ENCODE measurements around the gene OLAH.
A peak's percentile ranks its signal among the peaks of the same experiment; 100 is the strongest.

Gene OLAH

GRCh38 chr10:15038416-15038815 lies 5.3 kb upstream of the OLAH start:
- no peak overlapping the region for H3K4me2 ChIP-seq (ENCODE audit: low read length)
- no peak overlapping the region for H3K18ac ChIP-seq (ENCODE audit: low read length)
- DNase-seq = no peak
- no peak overlapping the region for H2AK5ac ChIP-seq (ENCODE audit: low read length)
- no CpG with 5 or more reads among the region's 10 CpGs for WGBS (ENCODE audit: extremely low coverage, insufficient coverage, low lambda C conversion rate)
- no peak overlapping the region for H4K8ac ChIP-seq (ENCODE audit: low read depth, low read length)
- H2BK15ac ChIP-seq (replicated peaks; ENCODE audit: low read depth) = no peak overlapping the region
- no peak overlapping the region for H3K9ac ChIP-seq (ENCODE audit: low read length)
- H3K79me2 ChIP-seq (ENCODE audit: control insufficient read depth, insufficient read depth, low read length) = no peaks in the 10 kb centered on the region
- H3K56ac ChIP-seq (ENCODE audit: low read length) = no peak overlapping the region
- H3K4me3 ChIP-seq (ENCODE audit: low read length) = no peak overlapping the region
- no peaks in the 10 kb centered on the region for H3K27me3 ChIP-seq (ENCODE audit: insufficient read depth, low read length, poor library complexity)
- H3K4me1 ChIP-seq (ENCODE audit: control insufficient read depth, low read depth, low read length) = no peaks in the 10 kb centered on the region
- H2BK5ac ChIP-seq (ENCODE audit: low read length) = no peak overlapping the region
- no peak overlapping the region for H3K4ac ChIP-seq (ENCODE audit: low read depth, low read length)
- no peak overlapping the region for H3K23ac ChIP-seq (ENCODE audit: low read length)
- no peak overlapping the region for H2BK120ac ChIP-seq (ENCODE audit: low read depth, low read length)
- H3K79me1 ChIP-seq (ENCODE audit: low read length) = no peaks in the 10 kb centered on the region
- H4K5ac ChIP-seq (ENCODE audit: low read length) = no peak overlapping the region
- H3K27ac ChIP-seq (ENCODE audit: low read depth, low read length) = no peak overlapping the region
- no peaks in the 10 kb centered on the region for H3K36me3 ChIP-seq (ENCODE audit: control insufficient read depth, insufficient read depth, low read length)

GRCh38 chr10:15045380-15045779 lies 1.6 kb downstream of the OLAH start:
- Histone ChIP-seq H2BK15ac (replicated peaks; ENCODE audit: low read depth) (no peak overlapping the region), H3K27me3 (ENCODE audit: insufficient read depth, low read length, poor library complexity) (no peaks in the 10 kb centered on the region), H3K4ac (ENCODE audit: low read depth, low read length) (no peak overlapping the region), H4K8ac (ENCODE audit: low read depth, low read length) (no peak overlapping the region), H3K4me3 (ENCODE audit: low read length) (no peak overlapping the region), H2AK5ac (ENCODE audit: low read length) (no peak overlapping the region), H3K36me3 (ENCODE audit: control insufficient read depth, insufficient read depth, low read length) (no peaks in the 10 kb centered on the region), H3K4me1 (ENCODE audit: control insufficient read depth, low read depth, low read length) (no peaks in the 10 kb centered on the region), H3K79me2 (ENCODE audit: control insufficient read depth, insufficient read depth, low read length) (no peaks in the 10 kb centered on the region), H3K79me1 (ENCODE audit: low read length) (no peaks in the 10 kb centered on the region), H3K18ac (ENCODE audit: low read length) (no peak overlapping the region), H3K56ac (ENCODE audit: low read length) (no peak overlapping the region), H4K5ac (ENCODE audit: low read length) (no peak overlapping the region), H3K9ac (ENCODE audit: low read length) (no peak overlapping the region), H3K4me2 (ENCODE audit: low read length) (no peak overlapping the region), H3K27ac (ENCODE audit: low read depth, low read length) (no peak overlapping the region), H2BK120ac (ENCODE audit: low read depth, low read length) (no peak overlapping the region), H2BK5ac (ENCODE audit: low read length) (no peak overlapping the region), H3K23ac (ENCODE audit: low read length) (no peak overlapping the region)
- no peak for DNase-seq
- no CpG with 5 or more reads among the region's 1 CpG for WGBS (ENCODE audit: extremely low coverage, insufficient coverage, low lambda C conversion rate)

GRCh38 chr10:15046626-15047025 lies 2.9 kb downstream of the OLAH start:
- Histone ChIP-seq H2AK5ac (ENCODE audit: low read length) (no peak overlapping the region), H3K4me3 (ENCODE audit: low read length) (no peak overlapping the region), H2BK120ac (ENCODE audit: low read depth, low read length) (no peak overlapping the region), H3K4me1 (ENCODE audit: control insufficient read depth, low read depth, low read length) (no peaks in the 10 kb centered on the region), H3K4me2 (ENCODE audit: low read length) (no peak overlapping the region), H3K9ac (ENCODE audit: low read length) (no peak overlapping the region), H3K4ac (ENCODE audit: low read depth, low read length) (no peak overlapping the region), H3K79me1 (ENCODE audit: low read length) (no peaks in the 10 kb centered on the region), H4K8ac (ENCODE audit: low read depth, low read length) (no peak overlapping the region), H3K36me3 (ENCODE audit: control insufficient read depth, insufficient read depth, low read length) (no peaks in the 10 kb centered on the region), H3K27me3 (ENCODE audit: insufficient read depth, low read length, poor library complexity) (no peaks in the 10 kb centered on the region), H3K56ac (ENCODE audit: low read length) (no peak overlapping the region), H2BK15ac (replicated peaks; ENCODE audit: low read depth) (no peak overlapping the region), H3K23ac (ENCODE audit: low read length) (no peak overlapping the region), H4K5ac (ENCODE audit: low read length) (no peak overlapping the region), H3K18ac (ENCODE audit: low read length) (no peak overlapping the region), H2BK5ac (ENCODE audit: low read length) (no peak overlapping the region), H3K27ac (ENCODE audit: low read depth, low read length) (no peak overlapping the region), H3K79me2 (ENCODE audit: control insufficient read depth, insufficient read depth, low read length) (no peaks in the 10 kb centered on the region)
- WGBS (ENCODE audit: extremely low coverage, insufficient coverage, low lambda C conversion rate) = no CpG with 5 or more reads among the region's 5 CpGs
- peak; percentile 21 for DNase-seq

- Histone ChIP-seq H3K23ac (ENCODE audit: low read length) (no peak overlapping the region), H3K27ac (ENCODE audit: low read depth, low read length) (no peak overlapping the region), H4K5ac (ENCODE audit: low read length) (no peak overlapping the region), H3K4me2 (ENCODE audit: low read length) (no peak overlapping the region), H3K36me3 (ENCODE audit: control insufficient read depth, insufficient read depth, low read length) (no peaks in the 10 kb centered on the region), H3K18ac (ENCODE audit: low read length) (no peak overlapping the region), H3K4me1 (ENCODE audit: control insufficient read depth, low read depth, low read length) (no peaks in the 10 kb centered on the region), H3K4ac (ENCODE audit: low read depth, low read length) (no peak overlapping the region), H3K9ac (ENCODE audit: low read length) (no peak overlapping the region), H3K4me3 (ENCODE audit: low read length) (no peak overlapping the region), H4K8ac (ENCODE audit: low read depth, low read length) (no peak overlapping the region), H3K79me1 (ENCODE audit: low read length) (no peaks in the 10 kb centered on the region), H3K27me3 (ENCODE audit: insufficient read depth, low read length, poor library complexity) (no peaks in the 10 kb centered on the region), H3K79me2 (ENCODE audit: control insufficient read depth, insufficient read depth, low read length) (no peaks in the 10 kb centered on the region), H3K56ac (ENCODE audit: low read length) (no peak overlapping the region), H2BK120ac (ENCODE audit: low read depth, low read length) (no peak overlapping the region), H2BK15ac (replicated peaks; ENCODE audit: low read depth) (no peak overlapping the region), H2AK5ac (ENCODE audit: low read length) (no peak overlapping the region), H2BK5ac (ENCODE audit: low read length) (no peak overlapping the region)
- DNase-seq = no peak
These were observed 5.8 kb downstream of the OLAH start for GRCh38 chr10:15049533-15049932.

GRCh38 chr10:15052121-15052520 lies 8.4 kb downstream of the OLAH start:
- Histone ChIP-seq H3K36me3 (ENCODE audit: control insufficient read depth, insufficient read depth, low read length) (no peaks in the 10 kb centered on the region), H3K27ac (ENCODE audit: low read depth, low read length) (no peak overlapping the region), H2BK5ac (ENCODE audit: low read length) (no peak overlapping the region), H4K5ac (ENCODE audit: low read length) (no peak overlapping the region), H3K79me2 (ENCODE audit: control insufficient read depth, insufficient read depth, low read length) (no peaks in the 10 kb centered on the region), H2BK15ac (replicated peaks; ENCODE audit: low read depth) (no peak overlapping the region), H4K8ac (ENCODE audit: low read depth, low read length) (no peak overlapping the region), H3K23ac (ENCODE audit: low read length) (no peak overlapping the region), H3K27me3 (ENCODE audit: insufficient read depth, low read length, poor library complexity) (no peaks in the 10 kb centered on the region), H3K9ac (ENCODE audit: low read length) (no peak overlapping the region), H3K4me1 (ENCODE audit: control insufficient read depth, low read depth, low read length) (no peaks in the 10 kb centered on the region), H3K18ac (ENCODE audit: low read length) (no peak overlapping the region), H3K4me3 (ENCODE audit: low read length) (no peak overlapping the region), H3K4me2 (ENCODE audit: low read length) (no peak overlapping the region), H3K79me1 (ENCODE audit: low read length) (no peaks in the 10 kb centered on the region), H3K4ac (ENCODE audit: low read depth, low read length) (no peak overlapping the region), H3K56ac (ENCODE audit: low read length) (no peak overlapping the region), H2AK5ac (ENCODE audit: low read length) (no peak overlapping the region), H2BK120ac (ENCODE audit: low read depth, low read length) (no peak overlapping the region)
- no peak for DNase-seq
- WGBS (ENCODE audit: extremely low coverage, insufficient coverage, low lambda C conversion rate) = no CpG with 5 or more reads among the region's 7 CpGs

GRCh38 chr10:15053061-15053460 lies 9.3 kb downstream of the OLAH start:
- H2AK5ac ChIP-seq (ENCODE audit: low read length) = no peak overlapping the region
- no peaks in the 10 kb centered on the region for H3K79me2 ChIP-seq (ENCODE audit: control insufficient read depth, insufficient read depth, low read length)
- H3K36me3 ChIP-seq (ENCODE audit: control insufficient read depth, insufficient read depth, low read length) = no peaks in the 10 kb centered on the region
- no peak overlapping the region for H2BK120ac ChIP-seq (ENCODE audit: low read depth, low read length)
- WGBS (ENCODE audit: extremely low coverage, insufficient coverage, low lambda C conversion rate) = no CpG with 5 or more reads among the region's 3 CpGs
- no peak overlapping the region for H3K18ac ChIP-seq (ENCODE audit: low read length)
- no peak overlapping the region for H4K8ac ChIP-seq (ENCODE audit: low read depth, low read length)
- no peak overlapping the region for H3K9ac ChIP-seq (ENCODE audit: low read length)
- no peak overlapping the region for H3K4me2 ChIP-seq (ENCODE audit: low read length)
- no peak overlapping the region for H3K23ac ChIP-seq (ENCODE audit: low read length)
- H3K79me1 ChIP-seq (ENCODE audit: low read length) = no peaks in the 10 kb centered on the region
- no peak overlapping the region for H3K4me3 ChIP-seq (ENCODE audit: low read length)
- H3K4me1 ChIP-seq (ENCODE audit: control insufficient read depth, low read depth, low read length) = no peaks in the 10 kb centered on the region
- no peak overlapping the region for H3K4ac ChIP-seq (ENCODE audit: low read depth, low read length)
- no peaks in the 10 kb centered on the region for H3K27me3 ChIP-seq (ENCODE audit: insufficient read depth, low read length, poor library complexity)
- H2BK15ac ChIP-seq (replicated peaks; ENCODE audit: low read depth) = no peak overlapping the region
- H3K56ac ChIP-seq (ENCODE audit: low read length) = no peak overlapping the region
- DNase-seq = no peak
- H4K5ac ChIP-seq (ENCODE audit: low read length) = no peak overlapping the region
- no peak overlapping the region for H2BK5ac ChIP-seq (ENCODE audit: low read length)
- H3K27ac ChIP-seq (ENCODE audit: low read depth, low read length) = no peak overlapping the region
